HG02610 (cell line): ENCODE measurements around the gene PFN1.
"Not testable (repeated sequence)": the region's sequence is repeated elsewhere in the genome, so short reads cannot be mapped to it uniquely, and the experiment has no call there.

ENCODE experiments used
- ATAC-seq: cut with Tn5 transposase; IDR thresholded peaks from one replicate; pipeline ENCODE4 v1.9.1; 2021; ENCODE audit warnings: mild to moderate bottlenecking, moderate library complexity; ENCODE audit not compliant: unreplicated experiment

Gene PFN1

DNA sequence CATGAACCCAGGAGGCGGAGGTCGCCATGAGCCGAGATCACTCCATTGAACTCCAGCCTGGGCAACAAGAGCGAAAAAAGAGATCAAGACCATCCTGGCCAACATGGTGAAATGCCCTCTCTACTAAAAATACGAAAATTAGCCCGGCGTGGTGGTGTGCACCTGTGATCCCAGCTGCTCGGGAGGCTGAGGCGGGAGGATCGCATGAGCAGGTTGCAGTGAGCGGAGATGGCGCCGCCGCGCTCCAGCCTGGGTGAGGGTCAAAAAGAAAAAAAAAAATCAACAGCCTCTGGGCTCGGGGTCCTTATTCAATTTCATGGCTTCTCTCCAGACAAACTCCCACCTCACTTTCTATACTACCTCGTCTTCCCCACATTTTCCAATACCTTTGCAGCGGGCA, 19.4 kb downstream of the PFN1 start:
- ATAC-seq, result no peak

DNA sequence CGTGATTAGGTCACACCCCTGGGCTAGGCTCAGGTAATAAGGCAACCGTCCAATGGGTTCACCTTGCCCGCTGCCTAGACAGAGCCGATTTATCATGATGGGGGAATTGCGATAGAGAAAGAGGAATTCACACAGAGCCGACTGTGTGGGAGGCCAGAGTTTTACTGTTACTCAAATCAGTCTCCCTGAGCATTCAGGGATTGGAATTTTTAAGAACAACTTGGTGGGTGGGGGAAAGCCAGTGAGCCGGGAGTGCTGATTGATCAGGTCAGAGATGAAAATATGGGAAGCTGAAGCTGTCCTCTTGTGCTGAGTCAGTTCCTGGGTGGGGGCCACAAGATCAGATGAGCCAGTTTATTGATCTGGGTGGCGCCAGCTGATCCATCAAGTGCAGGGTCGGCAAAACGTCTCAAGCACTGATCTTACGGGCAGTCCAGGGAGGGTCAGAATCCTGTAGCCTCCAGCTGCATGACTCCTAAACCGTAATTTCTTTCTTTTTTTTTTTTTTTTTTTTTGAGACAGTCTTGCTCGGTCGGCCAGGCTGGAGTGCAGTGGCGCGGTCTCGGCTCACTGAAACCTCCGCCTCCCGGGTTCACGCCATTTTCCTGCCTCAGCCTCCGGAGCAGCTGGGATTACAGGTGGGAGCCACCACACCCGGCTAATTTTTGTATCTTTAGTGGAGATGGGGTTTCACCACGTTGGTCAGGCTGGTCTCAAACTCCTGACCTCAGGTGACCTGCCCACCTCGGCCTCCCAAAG, 21.6 kb downstream of the PFN1 start:
- ATAC-seq, result not testable (repeated sequence)

DNA sequence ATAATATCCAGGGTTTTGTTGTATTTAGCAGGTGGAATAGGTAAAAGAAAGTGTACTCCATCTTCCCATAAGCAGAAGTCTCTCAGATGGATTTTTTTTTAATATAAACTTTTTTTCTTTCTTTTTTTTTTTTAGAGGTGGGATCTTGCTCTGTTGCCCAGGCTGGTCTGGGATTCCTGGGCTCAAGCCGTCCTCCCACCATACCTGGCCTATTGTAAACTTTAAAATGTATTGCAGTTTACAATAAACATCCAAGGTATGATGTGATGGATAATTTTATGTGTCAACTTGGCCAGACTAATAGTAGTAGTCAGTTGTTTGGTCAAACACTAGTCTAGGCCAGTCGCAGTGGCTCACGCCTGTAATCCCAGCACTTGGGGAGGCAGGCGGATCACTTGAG, 27.0 kb downstream of the PFN1 start:
- no peak for ATAC-seq

DNA sequence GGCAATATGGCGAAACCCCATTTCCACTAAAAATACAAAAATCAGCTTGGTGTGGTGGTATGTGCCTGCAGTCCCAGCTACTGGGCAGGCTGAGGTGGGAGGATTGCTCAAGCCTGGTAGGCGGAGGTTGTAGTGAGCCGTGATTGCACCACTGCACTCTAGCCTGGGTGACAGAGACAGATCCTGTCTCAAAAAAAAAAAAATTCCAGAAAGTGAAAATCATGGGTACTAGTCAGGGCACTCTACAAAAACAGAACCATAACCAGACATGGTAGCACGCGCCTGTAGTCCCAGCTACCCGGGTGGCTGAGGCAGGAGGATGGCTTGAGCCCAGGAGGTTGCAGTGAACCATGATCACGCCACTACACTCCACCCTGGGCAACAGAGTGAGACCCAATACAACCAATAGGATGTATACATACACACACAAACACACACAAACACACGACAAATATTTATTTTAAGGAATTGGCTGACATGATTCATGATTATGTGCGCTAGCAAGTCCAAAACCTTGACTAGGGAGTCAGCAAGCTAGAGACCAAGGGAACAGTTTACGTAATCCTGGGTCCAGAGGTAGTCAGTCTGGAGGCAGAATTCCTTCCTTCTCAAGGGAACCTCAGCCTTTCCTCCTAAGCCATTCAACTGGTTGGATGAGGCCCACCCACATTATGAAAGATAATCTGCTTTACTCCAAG, 27.8 kb downstream of the PFN1 start:
- ATAC-seq, result no peak

DNA sequence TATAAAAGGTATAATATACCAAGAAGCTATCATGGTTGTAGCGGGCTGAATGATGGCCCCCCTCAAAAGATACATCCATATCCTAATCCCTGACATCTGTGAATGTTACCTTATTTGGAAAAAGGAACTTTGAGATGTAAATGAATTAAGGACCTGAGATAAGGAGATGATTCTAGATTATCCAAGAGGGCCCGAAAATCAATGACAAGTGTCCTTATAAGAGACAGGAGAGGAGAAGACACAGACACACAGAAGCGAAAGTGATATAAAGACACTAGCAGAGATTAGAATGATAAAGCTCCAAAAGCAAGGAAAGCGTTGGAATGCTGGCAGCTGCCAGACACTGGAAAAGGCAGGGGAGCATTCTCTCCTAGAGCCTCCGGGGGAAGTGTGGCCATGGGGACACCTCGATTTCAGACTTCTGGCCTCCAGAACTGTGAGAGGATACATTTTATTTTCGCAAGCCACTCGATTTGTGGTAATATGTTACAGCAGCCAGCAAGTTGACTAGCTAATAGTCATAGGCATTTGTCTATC, 28.8 kb downstream of the PFN1 start:
- no peak for ATAC-seq

DNA sequence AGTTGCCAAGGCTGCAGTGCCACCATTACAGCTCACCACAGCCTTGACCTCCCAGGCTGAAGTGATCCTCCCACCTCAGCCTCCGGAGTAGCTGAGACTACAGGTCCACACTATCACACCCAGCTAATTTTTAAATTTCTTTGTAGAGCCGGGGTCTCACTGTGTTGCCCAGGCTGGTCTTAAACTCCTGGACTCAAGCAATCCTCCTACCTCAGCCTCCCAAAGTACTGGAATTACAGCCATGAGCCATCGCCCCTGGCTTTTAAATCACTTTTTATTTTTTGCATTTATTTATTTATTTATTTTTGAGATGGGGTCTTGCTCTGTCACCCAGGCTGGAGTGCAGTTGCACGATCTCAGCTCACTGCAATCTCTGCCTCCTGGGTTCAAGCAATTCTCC, 33.8 kb downstream of the PFN1 start:
- ATAC-seq, result not testable (repeated sequence)

DNA sequence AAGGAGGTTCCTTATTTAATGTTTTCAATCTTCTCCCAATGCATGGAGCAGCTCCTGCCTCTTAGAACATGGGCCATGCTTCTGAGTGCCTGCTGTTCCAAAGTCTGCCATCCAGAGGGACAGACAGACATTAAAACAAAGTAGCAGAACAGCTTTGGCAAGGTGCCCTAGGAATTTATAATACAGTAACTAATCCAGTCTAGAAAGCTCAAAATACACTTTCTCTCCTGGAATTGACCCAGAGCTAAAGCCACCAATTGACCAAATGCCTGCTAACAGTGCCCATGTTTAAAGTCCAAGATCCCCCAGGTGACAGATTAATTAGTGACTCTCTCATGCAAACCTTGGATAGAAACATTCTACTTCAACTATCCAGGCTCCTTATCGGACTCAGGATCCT, 34.3 kb downstream of the PFN1 start:
- ATAC-seq, result no peak

DNA sequence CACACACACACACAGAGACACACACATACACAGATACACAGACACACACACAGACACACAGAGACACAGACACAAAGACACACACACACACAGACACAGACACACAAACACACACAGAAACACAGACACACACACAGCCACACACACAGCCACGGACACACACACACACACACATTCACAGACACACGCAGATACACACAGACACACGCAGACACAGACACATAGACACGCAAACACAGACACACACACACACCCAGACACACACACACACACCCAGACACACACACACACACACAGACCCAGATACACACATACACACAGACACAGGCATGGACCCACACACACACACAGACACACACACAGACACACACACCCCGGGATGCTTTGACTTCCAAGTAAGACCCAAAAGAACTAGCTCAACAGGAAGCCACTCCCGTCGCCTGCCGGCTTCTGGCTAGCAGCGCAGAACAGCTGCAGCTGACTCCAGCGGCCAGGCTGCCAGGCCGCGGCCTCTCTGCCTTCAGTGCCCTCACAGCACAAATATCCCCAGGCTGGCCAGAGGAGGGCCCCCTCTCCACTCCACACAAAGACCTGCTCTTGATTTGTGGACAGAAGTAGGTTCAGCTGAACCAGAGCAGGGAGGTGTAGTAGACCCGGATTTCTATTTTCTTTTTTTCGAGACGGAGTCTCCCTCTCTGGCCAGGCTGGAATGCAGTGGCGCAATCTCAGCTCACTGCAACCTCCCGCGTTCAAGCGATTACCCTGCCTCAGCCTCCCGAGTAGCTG, 39.4 kb downstream of the PFN1 start:
- ATAC-seq, result peak; percentile 53

DNA sequence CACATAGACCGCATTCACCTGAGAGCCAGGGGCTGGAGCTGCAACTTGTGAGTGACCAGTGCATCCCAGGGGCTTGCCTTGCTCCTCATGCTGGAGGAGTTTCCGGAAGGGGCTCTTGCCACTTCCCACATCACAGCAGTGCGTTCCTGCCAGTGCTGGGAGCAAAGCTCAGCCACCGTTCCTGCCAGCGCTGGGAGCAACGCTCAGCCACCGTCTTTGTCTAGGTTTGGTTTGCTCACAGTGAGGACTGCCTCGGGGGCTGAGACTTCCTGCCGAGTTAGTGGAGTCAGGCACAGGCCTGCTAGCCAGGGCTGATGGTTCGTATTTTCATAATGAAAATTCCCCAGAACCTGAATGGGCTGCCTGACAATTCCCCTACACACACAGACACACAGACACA, 40.0 kb downstream of the PFN1 start:
- ATAC-seq, result no peak

DNA sequence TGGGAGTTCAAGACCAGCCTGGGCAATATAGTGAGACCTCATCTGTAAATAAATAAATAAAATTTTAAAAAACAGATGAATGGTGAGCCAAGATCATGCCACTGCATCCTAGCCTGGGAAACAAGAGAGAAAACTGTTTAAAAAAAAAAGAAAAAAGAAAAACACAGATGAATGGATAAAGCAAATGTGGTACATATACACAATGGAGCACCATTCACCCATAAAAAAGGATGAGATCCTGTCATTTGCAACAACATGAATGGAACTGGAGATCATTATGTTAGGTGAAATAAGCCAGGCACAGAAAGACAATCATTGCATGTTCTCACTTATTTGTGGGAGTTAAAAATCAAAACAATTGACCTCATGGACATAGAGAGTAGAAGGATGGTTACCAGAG, 41.7 kb downstream of the PFN1 start:
- not testable (repeated sequence) for ATAC-seq

DNA sequence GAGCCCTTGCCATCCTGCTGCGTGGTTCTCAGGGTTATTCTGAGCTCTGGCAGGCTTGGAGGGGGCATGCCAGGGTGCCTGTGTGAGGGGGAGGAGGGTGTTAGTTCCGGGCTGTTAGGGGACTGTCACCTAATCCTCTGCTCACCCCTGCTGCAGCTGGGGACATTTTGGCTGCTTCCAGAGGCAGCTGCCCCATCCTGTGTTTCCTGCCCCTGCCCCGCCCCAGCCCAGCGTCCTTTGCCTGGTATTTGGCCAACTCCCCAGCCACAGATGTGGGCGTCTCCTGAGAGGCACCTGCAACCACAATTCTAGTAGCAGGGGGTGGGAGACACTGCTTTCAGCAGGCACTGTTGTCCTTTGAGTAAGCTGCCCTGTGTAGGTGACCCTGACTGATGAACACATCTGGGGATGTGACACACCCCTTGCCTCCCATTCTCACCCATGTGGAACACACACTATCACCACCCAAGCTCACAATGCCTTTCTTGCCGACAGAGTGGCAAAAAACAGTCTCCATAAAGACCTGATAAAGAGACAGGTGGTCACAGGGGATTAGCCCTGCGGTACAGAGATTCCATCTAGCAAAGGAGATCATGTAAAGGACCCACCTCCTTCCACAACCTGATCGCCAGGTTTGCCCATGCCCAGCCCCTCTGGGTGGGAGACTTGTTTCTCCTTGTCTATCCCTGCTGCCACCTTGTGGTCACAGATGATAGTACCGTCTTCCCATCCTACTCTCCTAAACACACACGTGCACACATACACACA, 45.1 kb downstream of the PFN1 start, which contains the start of gene CHRNE:
CHRNE (minus strand) TSS at position 48 of the 768 bp plus-strand sequence; CDS start at position 13, 35 bp downstream.
- ATAC-seq, result no peak

DNA sequence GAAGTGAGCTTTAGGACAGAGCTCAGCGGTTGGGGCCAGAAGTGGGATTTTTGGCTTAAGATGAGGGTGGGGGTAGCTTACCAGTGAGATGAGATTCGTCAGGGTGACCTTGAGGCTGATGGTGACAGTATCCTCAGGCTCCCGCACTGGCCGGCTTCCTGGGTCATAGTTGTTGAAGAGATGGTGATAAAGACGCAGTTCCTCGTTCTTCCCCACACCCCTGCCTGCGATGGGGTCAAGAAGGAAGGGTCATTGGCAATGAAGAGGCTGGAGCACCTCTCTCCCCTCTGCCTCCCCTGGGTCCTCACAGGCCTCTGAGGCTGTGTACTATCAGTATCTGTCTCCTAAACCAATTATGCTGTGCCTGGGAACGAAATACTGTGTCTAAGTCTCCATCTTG, 45.8 kb downstream of the PFN1 start:
- no peak for ATAC-seq

DNA sequence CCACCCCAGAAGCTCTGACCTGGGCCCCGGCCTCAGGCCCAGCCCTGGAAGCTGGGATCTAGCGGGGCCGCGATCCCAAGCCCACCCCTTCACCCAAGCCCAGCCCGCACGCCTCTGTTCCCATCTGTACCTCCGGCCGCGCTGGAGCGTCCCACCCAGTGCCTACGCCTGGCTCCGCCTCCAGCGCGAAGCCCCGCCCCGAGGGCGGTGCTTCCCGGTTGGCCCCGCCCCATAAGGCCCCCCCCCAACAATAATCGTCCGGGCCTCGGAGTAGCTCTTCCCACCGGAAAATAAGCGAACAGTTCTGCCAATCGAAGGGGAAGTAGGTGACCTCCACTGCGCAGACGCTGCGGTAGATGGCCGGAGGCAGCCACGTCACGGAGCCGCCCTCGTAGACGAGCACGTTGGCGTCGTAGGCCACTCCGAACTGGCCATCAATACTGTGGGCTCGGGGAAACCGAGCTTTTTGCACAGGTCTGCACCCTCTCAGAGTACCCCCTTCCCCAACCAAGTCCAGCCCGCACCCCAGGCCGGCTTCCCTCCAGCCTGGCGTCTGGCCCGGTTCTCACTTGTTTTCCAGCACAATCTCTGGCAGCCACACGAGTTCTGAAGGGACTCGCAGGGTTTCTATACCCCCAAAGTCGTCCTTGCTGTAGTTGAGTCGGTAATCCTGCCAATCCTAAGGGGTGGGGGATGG, 46.5 kb downstream of the PFN1 start:
- ATAC-seq, result no peak

DNA sequence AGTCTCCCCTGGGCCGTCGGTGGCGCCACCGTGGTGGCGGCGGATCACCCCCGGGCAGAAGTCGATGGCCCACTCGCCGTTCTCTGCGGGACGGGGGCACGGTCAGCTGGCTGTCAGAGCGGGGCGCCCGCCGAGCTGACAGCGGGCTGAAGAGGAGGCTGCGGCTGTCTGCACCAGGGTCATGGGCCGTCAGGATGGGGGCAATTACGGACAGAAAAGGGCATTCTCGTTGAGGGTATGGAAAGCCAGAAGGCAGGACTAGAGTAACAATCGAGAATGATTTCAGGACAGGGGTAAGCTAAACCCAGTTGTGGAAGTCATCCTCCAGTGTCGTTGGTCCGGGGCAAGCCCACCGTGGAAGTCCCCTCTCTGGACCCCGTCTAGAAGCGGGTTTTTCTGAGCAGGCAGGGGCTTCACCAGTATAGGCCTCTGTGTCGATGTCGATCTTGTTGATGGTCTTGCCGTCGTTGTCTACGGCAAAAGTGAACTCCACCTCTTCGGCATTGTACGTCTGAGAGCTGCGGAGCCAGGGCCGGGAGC, 47.2 kb downstream of the PFN1 start:
- no peak for ATAC-seq

DNA sequence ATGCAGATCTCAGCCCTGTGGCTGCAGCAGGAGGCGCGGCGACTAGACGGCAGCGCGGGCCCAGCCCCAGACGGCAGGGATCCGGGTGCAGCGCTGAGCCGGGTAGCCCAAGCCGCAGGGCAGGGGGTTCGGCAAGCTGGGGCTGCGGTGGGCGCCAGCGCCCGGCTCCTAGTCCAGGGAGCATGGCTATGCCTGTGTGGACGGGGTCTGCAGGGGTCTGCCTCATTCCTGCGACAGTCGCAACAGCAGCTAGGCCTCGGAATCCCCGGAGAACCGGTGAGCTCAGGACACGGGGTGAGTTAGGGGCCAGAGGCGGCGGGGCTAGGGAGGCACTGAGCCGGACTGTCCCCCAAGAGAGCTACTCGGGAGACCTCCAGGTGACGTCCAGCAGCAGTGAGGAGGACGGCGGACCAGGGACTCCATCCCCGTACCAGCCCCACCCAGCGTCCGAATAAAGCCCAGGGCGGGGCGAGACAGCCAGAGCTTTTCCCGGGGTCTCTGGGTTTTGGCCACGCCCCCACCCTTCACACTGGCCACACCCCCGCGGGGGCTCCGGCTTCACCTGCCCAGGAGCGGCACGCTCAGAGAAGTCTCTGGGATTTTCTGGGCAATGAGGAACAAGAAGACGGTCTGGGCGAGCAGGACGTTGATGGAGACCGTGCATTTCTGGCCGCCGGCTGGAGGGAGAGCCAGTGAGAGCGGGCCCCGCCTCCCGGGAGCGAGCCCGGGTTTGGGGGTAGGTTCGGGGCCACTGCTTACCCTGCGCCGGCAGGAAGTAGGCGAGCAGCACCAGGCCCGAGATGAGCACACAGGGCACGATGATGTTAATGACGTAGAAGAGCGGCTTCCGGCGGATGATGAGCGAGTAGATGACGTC, 47.9 kb downstream of the PFN1 start:
- ATAC-seq, result no peak

DNA sequence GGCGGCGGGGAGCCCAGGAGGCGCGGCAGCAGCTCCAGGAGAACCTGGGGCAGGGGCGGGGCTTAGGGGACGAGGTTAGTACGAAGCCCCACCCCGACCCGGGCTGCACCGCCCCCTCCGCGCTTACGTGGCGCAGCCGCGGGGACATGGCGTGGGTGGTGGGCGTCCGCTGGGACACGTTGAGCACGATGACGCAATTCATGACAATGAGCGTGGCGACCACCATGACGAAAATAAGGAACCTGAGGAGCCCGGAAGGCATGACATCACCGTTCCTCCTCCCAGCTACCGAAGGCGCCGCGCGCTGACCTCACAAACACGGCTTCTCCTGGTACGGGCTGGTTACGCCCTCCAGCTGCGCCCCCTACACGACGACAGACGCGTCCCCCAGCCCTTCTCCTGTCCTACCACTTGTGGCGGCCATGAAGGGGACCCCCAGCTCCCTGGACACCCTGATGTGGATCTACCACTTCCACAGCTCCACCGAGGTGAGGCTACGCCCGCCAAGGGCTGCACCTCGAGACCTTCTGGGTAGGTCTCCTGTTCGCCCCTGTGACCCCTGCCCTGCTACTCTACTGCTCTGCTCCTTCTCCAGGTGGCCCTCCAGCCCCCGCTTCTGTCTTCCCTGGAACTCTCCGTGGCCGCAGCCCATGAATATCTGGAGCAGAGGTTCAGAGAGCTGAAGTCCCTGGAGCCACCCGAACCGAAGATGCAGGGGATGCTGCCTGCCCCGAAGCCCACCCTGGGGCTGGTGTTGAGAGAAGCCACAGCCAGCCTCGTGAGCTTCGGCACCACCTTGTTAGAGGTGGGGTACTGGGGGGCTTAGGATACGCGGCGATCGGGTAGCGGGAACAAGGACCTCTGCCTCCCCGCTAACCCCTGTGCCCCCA, 48.7 kb downstream of the PFN1 start, which contains the start of gene C17orf107:
C17orf107 (plus strand) TSS at position 196 of the 890 bp plus-strand sequence; CDS start at position 423, 227 bp downstream.
- ATAC-seq, result no peak

DNA sequence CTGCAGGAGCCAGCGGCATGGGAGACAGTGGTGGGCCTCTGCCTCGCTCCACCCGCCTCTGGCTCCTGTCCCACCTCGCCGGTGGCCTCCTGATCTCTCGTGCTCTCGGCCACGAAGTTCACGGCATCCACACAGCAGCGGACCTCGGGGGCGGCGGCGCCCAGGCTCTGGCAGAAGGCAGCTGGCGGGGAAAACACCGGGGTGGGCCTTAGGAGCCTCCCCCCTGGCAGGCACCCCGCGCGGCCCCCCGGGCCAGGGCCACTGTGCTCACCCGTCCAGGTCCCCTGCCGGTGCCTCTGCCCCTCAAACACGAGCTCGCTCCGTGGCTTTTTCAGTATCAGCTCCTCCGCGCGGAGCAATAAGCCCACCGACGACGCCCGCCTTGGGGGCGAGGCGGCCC, 49.4 kb downstream of the PFN1 start:
- no peak for ATAC-seq

DNA sequence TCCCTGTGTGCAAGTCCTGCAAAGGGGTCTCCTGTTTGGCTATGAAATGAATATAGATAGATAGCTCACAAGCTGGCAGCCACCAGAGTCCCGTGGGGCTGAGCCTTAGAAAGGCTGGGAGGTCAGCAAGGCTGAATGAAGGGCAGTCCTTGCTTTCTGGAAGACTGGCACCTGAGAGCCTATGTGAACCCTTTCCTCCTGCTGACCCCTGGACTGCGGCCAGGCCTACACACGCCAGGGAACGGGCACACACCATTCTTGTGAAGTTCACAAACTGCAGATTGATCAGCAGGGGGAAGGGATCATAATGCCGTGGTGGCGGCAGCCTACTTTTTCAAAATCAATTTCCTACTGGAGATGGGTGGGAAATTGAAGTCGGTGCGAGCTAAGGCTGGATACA, 50.0 kb downstream of the PFN1 start:
- ATAC-seq, result no peak
